ENCODE data around the gene WBP4.
"Not testable (repeated sequence)": the region's sequence is repeated elsewhere in the genome, so short reads cannot be mapped to it uniquely, and the experiment has no call there.

The WBP4 gene

GRCh38 chr13:41085961-41086585 lies 24.8 kb downstream of the WBP4 start:
- DNase-seq, result no peak

GRCh38 chr13:41095681-41096080 lies 34.4 kb downstream of the WBP4 start:
- not testable (repeated sequence) for DNase-seq

- no peak for DNase-seq
Observed at GRCh38 chr13:41098761-41099160, 37.5 kb downstream of the WBP4 start.

- DNase-seq, result no peak
Observed at GRCh38 chr13:41099986-41100385, 38.7 kb downstream of the WBP4 start.

- no peak for DNase-seq
Observed at GRCh38 chr13:41107104-41107571, 45.8 kb downstream of the WBP4 start.

GRCh38 chr13:41107584-41108014 lies 46.3 kb downstream of the WBP4 start:
- DNase-seq, result no peak

GRCh38 chr13:41111454-41111853 lies 50.1 kb downstream of the WBP4 start:
- DNase-seq, result no peak

- no peak for DNase-seq
Observed at GRCh38 chr13:41117869-41118268, 56.6 kb downstream of the WBP4 start.

GRCh38 chr13:41122838-41123237 lies 61.5 kb downstream of the WBP4 start:
- no peak for DNase-seq

- no peak for DNase-seq
Observed at GRCh38 chr13:41127701-41128100, 66.4 kb downstream of the WBP4 start.

- DNase-seq, result no peak
Observed at GRCh38 chr13:41130356-41130755, 69.0 kb downstream of the WBP4 start.

- not testable (repeated sequence) for DNase-seq
Observed at GRCh38 chr13:41131189-41131588, 69.9 kb downstream of the WBP4 start.

- DNase-seq, result peak; percentile 39
Observed at GRCh38 chr13:41131660-41132511, 70.6 kb downstream of the WBP4 start.

GRCh38 chr13:41132512-41133152 lies 71.3 kb downstream of the WBP4 start, which contains the start of gene KBTBD6:
KBTBD6 (minus strand) TSS chr13:41132802; CDS start chr13:41132511, 291 bp downstream.
- DNase-seq, result peak; percentile 99

Data from NCI-H526 treated with DMSO at 0.1 percent for 48 hours (cell line).